ENCODE data around the gene TCF4. TPM values are rescaled to one million over a fixed set of nuclear protein-coding genes. Genes with fewer than 3 reads are reported as not detected.

Gene TCF4
- total RNA-seq, 1 donor from 2014 or later: 15.7 TPM

DNA sequence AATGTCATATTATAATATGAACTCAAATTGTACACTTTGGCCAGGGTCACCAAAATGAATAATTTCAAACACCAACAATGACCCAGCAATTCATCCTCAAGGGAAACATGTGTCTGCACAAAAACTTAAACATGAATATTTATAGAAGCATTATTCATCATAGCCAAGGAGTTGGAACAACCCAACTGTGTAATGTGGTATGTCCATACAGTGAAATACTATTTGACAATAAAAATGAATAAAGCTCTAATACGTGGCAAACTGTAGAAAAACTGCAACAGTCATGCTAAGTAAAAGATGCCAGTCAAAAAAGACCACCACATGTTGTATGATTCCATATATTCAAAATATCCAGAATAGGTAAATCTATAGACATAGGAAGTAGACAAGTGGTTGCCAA, 334.2 kb downstream of the TCF4 start:
- no peak for TF ChIP-seq CTCF (IDR thresholded peaks at IDR 0.05; ENCODE audit: insufficient read depth, low read length, poor library complexity, severe bottlenecking)
- Histone ChIP-seq H3K27me3 (ENCODE audit: control insufficient read depth, insufficient read depth, low read length) (no peaks in the 10 kb centered on the region), H3K36me3 (ENCODE audit: control insufficient read depth, insufficient read depth, low read length) (no peaks in the 10 kb centered on the region), H3K4me3 (ENCODE audit: low read depth, low read length) (no peak overlapping the region)
- no peak for DNase-seq (ENCODE audit: low read depth)

GRCh38 chr18:55252901-55253300, 335.1 kb downstream of the TCF4 start:
- TF ChIP-seq CTCF (IDR thresholded peaks at IDR 0.05; ENCODE audit: insufficient read depth, low read length, poor library complexity, severe bottlenecking): no peak
- DNase-seq (ENCODE audit: low read depth): no peak

GRCh38 chr18:55252053-55252675, 335.8 kb downstream of the TCF4 start:
- DNase-seq (ENCODE audit: low read depth): no peak
- H3K4me3 ChIP-seq (ENCODE audit: low read depth, low read length): no peak overlapping the region
- no peak for TF ChIP-seq CTCF (IDR thresholded peaks at IDR 0.05; ENCODE audit: insufficient read depth, low read length, poor library complexity, severe bottlenecking)
- no peaks in the 10 kb centered on the region for H3K27me3 ChIP-seq (ENCODE audit: control insufficient read depth, insufficient read depth, low read length)
- no peaks in the 10 kb centered on the region for H3K36me3 ChIP-seq (ENCODE audit: control insufficient read depth, insufficient read depth, low read length)

More at GRCh38 chr18:55252901-55253300, 335.1 kb downstream of the TCF4 start:
- H3K27me3 ChIP-seq (ENCODE audit: control insufficient read depth, insufficient read depth, low read length): no peaks in the 10 kb centered on the region
- H3K4me3 ChIP-seq (ENCODE audit: low read depth, low read length): no peak overlapping the region
- H3K36me3 ChIP-seq (ENCODE audit: control insufficient read depth, insufficient read depth, low read length): no peaks in the 10 kb centered on the region

- no peak for DNase-seq (ENCODE audit: low read depth)
- Histone ChIP-seq H3K4me3 (ENCODE audit: low read depth, low read length) (no peak overlapping the region), H3K27me3 (ENCODE audit: control insufficient read depth, insufficient read depth, low read length) (no peaks in the 10 kb centered on the region), H3K36me3 (ENCODE audit: control insufficient read depth, insufficient read depth, low read length) (no peaks in the 10 kb centered on the region)
- no peak for TF ChIP-seq CTCF (IDR thresholded peaks at IDR 0.05; ENCODE audit: insufficient read depth, low read length, poor library complexity, severe bottlenecking)
Measured at GRCh38 chr18:55251254-55251971, 336.6 kb downstream of the TCF4 start.

DNA sequence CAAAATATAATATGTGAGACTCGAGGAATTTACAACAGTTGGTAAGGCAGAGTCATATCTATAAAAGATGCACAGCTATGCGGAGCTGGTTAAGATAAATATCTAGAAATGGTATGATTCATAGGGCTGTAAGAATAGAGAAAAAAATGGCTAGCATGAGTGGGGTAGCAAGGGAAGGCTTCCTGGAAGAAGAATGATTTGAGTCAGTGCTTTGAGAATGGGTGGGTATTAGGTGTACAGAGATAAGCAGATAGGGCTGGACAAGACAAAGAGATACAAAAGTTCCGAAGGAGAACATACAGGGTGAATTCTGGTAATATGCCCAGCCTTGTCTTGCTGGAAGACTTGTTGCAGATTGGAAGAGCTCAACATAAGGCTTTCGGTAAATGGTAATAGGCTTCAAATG, 337.2 kb downstream of the TCF4 start:
- H3K36me3 ChIP-seq (ENCODE audit: control insufficient read depth, insufficient read depth, low read length): no peaks in the 10 kb centered on the region
- no peaks in the 10 kb centered on the region for H3K27me3 ChIP-seq (ENCODE audit: control insufficient read depth, insufficient read depth, low read length)
- no peak overlapping the region for H3K4me3 ChIP-seq (ENCODE audit: low read depth, low read length)
- no peak for TF ChIP-seq CTCF (IDR thresholded peaks at IDR 0.05; ENCODE audit: insufficient read depth, low read length, poor library complexity, severe bottlenecking)
- DNase-seq (ENCODE audit: low read depth): no peak

All from kidney epithelial cell (primary cell).